HepG2 (cell line): Measurements from ENCODE around the gene MINDY1. TPM values are rescaled to one million over a fixed set of nuclear protein-coding genes. Genes with fewer than 3 reads are reported as not detected.

Experiments used
- ARNT2 ChIP-seq: sonication (generic); formaldehyde crosslinking; IDR thresholded peaks from 2 replicates; pipeline ENCODE4 v1.8.0; 2022; ENCODE audit warnings: mild to moderate bottlenecking, low read depth, missing genetic modification reagents, moderate library complexity
- ATF2 ChIP-seq: sonication (generic); formaldehyde crosslinking; IDR thresholded peaks from 2 replicates; pipeline ENCODE4 v1.4.0; 2020; ENCODE audit warnings: missing genetic modification reagents
- EP300 ChIP-seq, 3 experiments: sonication (generic) in 1 of 3; formaldehyde crosslinking in 1 of 3; IDR thresholded peaks; 2 replicates each; pipeline versions ENCODE4 v1.5.1 to v1.6.1; 2011 to 2020; ENCODE audit warnings: low read depth in 2 of 3, low read length in 2 of 3, borderline replicate concordance in 1 of 3, improper control_type of control experiment in 1 of 3, mild to moderate bottlenecking in 1 of 3, missing genetic modification reagents in 1 of 3, moderate library complexity in 1 of 3
- KAT7 ChIP-seq: IDR thresholded peaks from 2 replicates; pipeline ENCODE4 v1.6.1; 2018; ENCODE audit warnings: borderline replicate concordance, missing compliant biosample characterization
- KLF9 ChIP-seq: IDR thresholded peaks from 2 replicates; pipeline ENCODE4 v1.6.1; 2016; ENCODE audit warnings: low read depth
- RAD51 ChIP-seq: fragments of 450-650 bp; IDR thresholded peaks from 2 replicates; pipeline ENCODE4 v1.6.1; 2016; ENCODE audit warnings: borderline replicate concordance
- TAF1 ChIP-seq: sonication (generic); formaldehyde crosslinking; IDR thresholded peaks from 2 replicates; pipeline ENCODE4 v1.4.0; 2020; ENCODE audit warnings: missing genetic modification reagents
- TMF1 ChIP-seq: sonication (generic); formaldehyde crosslinking; IDR thresholded peaks from 2 replicates; pipeline ENCODE4 v1.8.1; 2022; ENCODE audit warnings: low read depth, missing genetic modification reagents
- UBTF ChIP-seq: sonication (generic); formaldehyde crosslinking; IDR thresholded peaks from 2 replicates; pipeline ENCODE4 v1.4.0; 2020; ENCODE audit warnings: mild to moderate bottlenecking, missing genetic modification reagents
- ZFP91 ChIP-seq: sonication (generic); formaldehyde crosslinking; IDR thresholded peaks from 2 replicates; pipeline ENCODE4 v1.9.0; 2022; ENCODE audit warnings: missing genetic modification reagents, mild to moderate bottlenecking, borderline replicate concordance
- ZNF281 ChIP-seq: sonication (generic); formaldehyde crosslinking; IDR thresholded peaks from 2 replicates; pipeline ENCODE4 v1.4.0; 2020; ENCODE audit warnings: missing genetic modification reagents, borderline replicate concordance
- ZNF329 ChIP-seq: sonication (generic); formaldehyde crosslinking; IDR thresholded peaks from 2 replicates; pipeline ENCODE4 v1.9.0; 2021; ENCODE audit warnings: low read depth, mild to moderate bottlenecking, missing genetic modification reagents
- ZNF687 ChIP-seq: sonication (generic); formaldehyde crosslinking; IDR thresholded peaks from 2 replicates; pipeline ENCODE4 v1.5.1; 2020; ENCODE audit warnings: mild to moderate bottlenecking, missing genetic modification reagents, moderate library complexity
- polyA plus RNA-seq, 8 experiments: library from polyadenylated mRNA; depleted of rRNA in 3 of 8; stranded (reverse) in 7 of 8; unstranded in 1 of 8; fragments of >200 nt; fragmentation: Illumina TruSeq in 4 of 8; extraction: Trizol in 4 of 8; gene quantifications; 2 replicates each; pipeline versions ENCODE4 v1.2.1 to v1.2.3, GENCODE V29; 2011 to 2016; ENCODE audit warnings: low read depth in 4 of 8, missing spikeins in 1 of 8, mixed read lengths in 1 of 8; ENCODE audit not compliant: insufficient read depth in 1 of 8
- total RNA-seq, 5 experiments: library from RNA; depleted of rRNA; stranded (reverse); fragments of >200 nt; fragmentation: Illumina TruSeq; extraction: Trizol; gene quantifications; 2 replicates each; pipeline ENCODE4 v1.2.3, GENCODE V29; 2016; ENCODE audit warnings: low read depth in 1 of 5

Gene MINDY1
- total and polyA plus RNA-seq, 2 of the 13 experiments (the other 11 are each of a cell fraction or from before 2014, with no cell fraction given), result 11.1 to 15.0 TPM

- TF ChIP-seq ZNF687 (CRISPR knock-in tag), result peak; percentile 57
- TF ChIP-seq UBTF (CRISPR knock-in tag), result peak; percentile 80; the same call in 1 of the 2 replicates
- TF ChIP-seq RAD51, result no peak
- no peak for TF ChIP-seq KLF9
- peak; percentile 57; the same call in 1 of the 2 replicates for TF ChIP-seq TAF1 (CRISPR knock-in tag)
- TF ChIP-seq ZNF329 (CRISPR knock-in tag), result peak; percentile 14; the same call in 1 of the 2 replicates
- TF ChIP-seq KAT7 (CRISPR knock-in tag), result peak; percentile 70; the same call in 1 of the 2 replicates
- peak; percentile 19; the same call in 1 of the 2 replicates for TF ChIP-seq ZFP91 (CRISPR knock-in tag)
- peak; percentile 46; the same call in 1 of the 2 replicates for TF ChIP-seq ZNF281 (CRISPR knock-in tag)
- TF ChIP-seq EP300 (IDR thresholded peaks at IDR 0.05; ENCODE audit: low read depth in 2 of 2, low read length in 2 of 2), result no peak
- 0 out of 2 replicates have a peak, but pooled peaks have one; percentile 21 for TF ChIP-seq EP300 (CRISPR knock-in tag; IDR thresholded peaks at IDR 0.05; ENCODE audit: borderline replicate concordance)
- TF ChIP-seq ARNT2 (CRISPR knock-in tag), result peak; percentile 66
- peak; percentile 32; the same call in 1 of the 2 replicates for TF ChIP-seq TMF1 (CRISPR knock-in tag)
- no peak for TF ChIP-seq ATF2 (CRISPR knock-in tag)
These were observed 31.9 kb downstream of the MINDY1 start, which contains the start of gene CERS2 (continued) for GRCh38 chr1:150974580-150975478.
